ENCODE data around the gene CD24.

The CD24 gene

GRCh38 chr6:106925948-106926347 lies 48.6 kb downstream of the CD24 start:
- TF ChIP-seq, protein P1, sequence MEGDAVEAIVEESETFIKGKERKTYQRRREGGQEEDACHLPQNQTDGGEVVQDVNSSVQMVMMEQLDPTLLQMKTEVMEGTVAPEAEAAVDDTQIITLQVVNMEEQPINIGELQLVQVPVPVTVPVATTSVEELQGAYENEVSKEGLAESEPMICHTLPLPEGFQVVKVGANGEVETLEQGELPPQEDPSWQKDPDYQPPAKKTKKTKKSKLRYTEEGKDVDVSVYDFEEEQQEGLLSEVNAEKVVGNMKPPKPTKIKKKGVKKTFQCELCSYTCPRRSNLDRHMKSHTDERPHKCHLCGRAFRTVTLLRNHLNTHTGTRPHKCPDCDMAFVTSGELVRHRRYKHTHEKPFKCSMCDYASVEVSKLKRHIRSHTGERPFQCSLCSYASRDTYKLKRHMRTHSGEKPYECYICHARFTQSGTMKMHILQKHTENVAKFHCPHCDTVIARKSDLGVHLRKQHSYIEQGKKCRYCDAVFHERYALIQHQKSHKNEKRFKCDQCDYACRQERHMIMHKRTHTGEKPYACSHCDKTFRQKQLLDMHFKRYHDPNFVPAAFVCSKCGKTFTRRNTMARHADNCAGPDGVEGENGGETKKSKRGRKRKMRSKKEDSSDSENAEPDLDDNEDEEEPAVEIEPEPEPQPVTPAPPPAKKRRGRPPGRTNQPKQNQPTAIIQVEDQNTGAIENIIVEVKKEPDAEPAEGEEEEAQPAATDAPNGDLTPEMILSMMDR (IDR thresholded peaks at IDR 0.05; ENCODE audit: low read length), result no peak
- TF ChIP-seq EZH2 (IDR thresholded peaks at IDR 0.05; ENCODE audit: borderline replicate concordance, low read length), result no peak
- Histone ChIP-seq H3F3A (ENCODE audit: insufficient read depth, low read length) (no peaks in the 10 kb centered on the region), H2AFZ (ENCODE audit: low read length) (no peak overlapping the region), H3K27me3 (ENCODE audit: insufficient read depth, low read length) (no peaks in the 10 kb centered on the region), H3K9me2 (ENCODE audit: low read depth, low read length) (no peaks in the 10 kb centered on the region), H3K9me3 (ENCODE audit: low read length) (no peaks in the 10 kb centered on the region), H3K27ac (ENCODE audit: low read depth, low read length, poor library complexity, severe bottlenecking) (no peak overlapping the region), H4K20me1 (ENCODE audit: insufficient read depth, low read length) (no peaks in the 10 kb centered on the region), H3K4me3 (ENCODE audit: low read depth, low read length, poor library complexity, severe bottlenecking) (no peak overlapping the region), H3K79me2 (ENCODE audit: insufficient read depth, low read length) (no peaks in the 10 kb centered on the region), H3K9ac (ENCODE audit: low read length) (no peak overlapping the region), H3K4me1 (ENCODE audit: insufficient read depth, low read length, severe bottlenecking) (no peaks in the 10 kb centered on the region), H3K4me2 (ENCODE audit: low read length) (no peak overlapping the region), H3K36me3 (ENCODE audit: insufficient read depth, low read length) (no peaks in the 10 kb centered on the region)

DNA sequence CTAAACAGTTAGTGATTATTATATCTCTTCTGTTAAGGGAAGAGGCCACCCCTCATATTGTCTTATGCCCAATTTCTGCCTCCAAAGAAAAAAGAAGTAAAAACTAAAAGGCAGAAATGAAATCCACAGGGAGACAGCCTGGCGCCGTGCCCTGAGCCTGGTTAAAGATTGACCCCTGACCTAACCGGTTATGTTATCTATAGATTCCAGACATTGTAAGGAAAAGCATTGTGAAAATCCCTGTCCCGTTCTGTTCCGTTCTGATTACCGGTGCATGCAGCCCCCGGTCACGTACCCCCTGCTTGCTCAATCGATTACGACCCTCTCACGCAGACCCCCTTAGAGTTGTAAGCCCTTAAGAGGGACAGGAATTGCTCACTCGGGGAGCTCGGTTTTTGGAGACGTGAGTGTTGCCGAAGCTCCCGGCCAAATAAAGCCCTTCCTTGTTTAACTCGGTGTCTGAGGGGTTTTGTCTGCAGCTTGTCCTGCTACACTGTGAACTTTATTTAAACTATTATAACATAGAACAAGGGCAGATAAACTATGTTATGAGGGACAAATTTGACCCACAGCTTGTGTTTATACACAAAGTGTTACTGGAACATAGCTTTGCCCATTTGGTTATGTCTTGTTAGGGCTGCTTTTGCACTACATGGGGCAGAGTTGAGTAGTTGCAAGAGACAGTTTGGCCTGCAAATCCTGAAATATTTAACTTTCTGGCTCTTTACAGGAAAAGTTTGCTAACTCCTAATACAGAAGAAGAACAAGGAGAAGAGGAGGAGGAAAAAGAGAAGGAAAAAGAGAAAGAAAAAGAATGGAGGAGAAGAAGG lies 49.6 kb downstream of the CD24 start:
- H3F3A ChIP-seq (ENCODE audit: insufficient read depth, low read length), result no peaks in the 10 kb centered on the region
- no peaks in the 10 kb centered on the region for H3K9me3 ChIP-seq (ENCODE audit: low read length)
- H3K4me2 ChIP-seq (ENCODE audit: low read length), result no peak overlapping the region
- H3K9me2 ChIP-seq (ENCODE audit: low read depth, low read length), result no peaks in the 10 kb centered on the region
- H2AFZ ChIP-seq (ENCODE audit: low read length), result no peak overlapping the region
- H4K20me1 ChIP-seq (ENCODE audit: insufficient read depth, low read length), result no peaks in the 10 kb centered on the region
- H3K79me2 ChIP-seq (ENCODE audit: insufficient read depth, low read length), result no peaks in the 10 kb centered on the region
- H3K36me3 ChIP-seq (ENCODE audit: insufficient read depth, low read length), result no peaks in the 10 kb centered on the region
- H3K4me3 ChIP-seq (ENCODE audit: low read depth, low read length, poor library complexity, severe bottlenecking), result no peak overlapping the region
- H3K4me1 ChIP-seq (ENCODE audit: insufficient read depth, low read length, severe bottlenecking), result no peaks in the 10 kb centered on the region
- no peak for TF ChIP-seq EZH2 (IDR thresholded peaks at IDR 0.05; ENCODE audit: borderline replicate concordance, low read length)
- TF ChIP-seq, protein P1 (IDR thresholded peaks at IDR 0.05; ENCODE audit: low read length), result no peak
- no peak overlapping the region for H3K27ac ChIP-seq (ENCODE audit: low read depth, low read length, poor library complexity, severe bottlenecking)
- no peaks in the 10 kb centered on the region for H3K27me3 ChIP-seq (ENCODE audit: insufficient read depth, low read length)
- no peak overlapping the region for H3K9ac ChIP-seq (ENCODE audit: low read length)

GRCh38 chr6:106922626-106923025 lies 51.9 kb downstream of the CD24 start:
- Histone ChIP-seq H3K4me3 (ENCODE audit: low read depth, low read length, poor library complexity, severe bottlenecking) (no peak overlapping the region), H3K27me3 (ENCODE audit: insufficient read depth, low read length) (no peaks in the 10 kb centered on the region), H4K20me1 (ENCODE audit: insufficient read depth, low read length) (no peaks in the 10 kb centered on the region), H3K27ac (ENCODE audit: low read depth, low read length, poor library complexity, severe bottlenecking) (no peak overlapping the region), H3K4me1 (ENCODE audit: insufficient read depth, low read length, severe bottlenecking) (no peaks in the 10 kb centered on the region), H3K9me3 (ENCODE audit: low read length) (no peaks in the 10 kb centered on the region), H3F3A (ENCODE audit: insufficient read depth, low read length) (no peaks in the 10 kb centered on the region), H3K9me2 (ENCODE audit: low read depth, low read length) (no peaks in the 10 kb centered on the region), H2AFZ (ENCODE audit: low read length) (no peak overlapping the region), H3K4me2 (ENCODE audit: low read length) (no peak overlapping the region), H3K9ac (ENCODE audit: low read length) (no peak overlapping the region), H3K79me2 (ENCODE audit: insufficient read depth, low read length) (no peaks in the 10 kb centered on the region), H3K36me3 (ENCODE audit: insufficient read depth, low read length) (no peaks in the 10 kb centered on the region)
- no peak for TF ChIP-seq EZH2 (IDR thresholded peaks at IDR 0.05; ENCODE audit: borderline replicate concordance, low read length)
- TF ChIP-seq, protein P1 (IDR thresholded peaks at IDR 0.05; ENCODE audit: low read length), result no peak
